Measurements from ENCODE around the gene SERPINA12. TPM values are rescaled to one million over a fixed set of nuclear protein-coding genes. Genes with fewer than 3 reads are reported as not detected.

SERPINA12 gene
- total and polyA plus RNA-seq, 2 experiments from 2014 or later = not detected

- Histone ChIP-seq H3K27me3 (no peaks in the 10 kb centered on the region), H3K9me3 (ENCODE audit: low read depth) (no peaks in the 10 kb centered on the region), H3K4me3 (no peak overlapping the region), H3K36me3 (no peaks in the 10 kb centered on the region), H3K4me1 (ENCODE audit: low read depth) (no peaks in the 10 kb centered on the region), H3K27ac (no peak overlapping the region)
- DNase-seq (ENCODE audit: low read depth in 1 of 2, low spot score in 1 of 2) = no peak
- TF ChIP-seq, protein P1, sequence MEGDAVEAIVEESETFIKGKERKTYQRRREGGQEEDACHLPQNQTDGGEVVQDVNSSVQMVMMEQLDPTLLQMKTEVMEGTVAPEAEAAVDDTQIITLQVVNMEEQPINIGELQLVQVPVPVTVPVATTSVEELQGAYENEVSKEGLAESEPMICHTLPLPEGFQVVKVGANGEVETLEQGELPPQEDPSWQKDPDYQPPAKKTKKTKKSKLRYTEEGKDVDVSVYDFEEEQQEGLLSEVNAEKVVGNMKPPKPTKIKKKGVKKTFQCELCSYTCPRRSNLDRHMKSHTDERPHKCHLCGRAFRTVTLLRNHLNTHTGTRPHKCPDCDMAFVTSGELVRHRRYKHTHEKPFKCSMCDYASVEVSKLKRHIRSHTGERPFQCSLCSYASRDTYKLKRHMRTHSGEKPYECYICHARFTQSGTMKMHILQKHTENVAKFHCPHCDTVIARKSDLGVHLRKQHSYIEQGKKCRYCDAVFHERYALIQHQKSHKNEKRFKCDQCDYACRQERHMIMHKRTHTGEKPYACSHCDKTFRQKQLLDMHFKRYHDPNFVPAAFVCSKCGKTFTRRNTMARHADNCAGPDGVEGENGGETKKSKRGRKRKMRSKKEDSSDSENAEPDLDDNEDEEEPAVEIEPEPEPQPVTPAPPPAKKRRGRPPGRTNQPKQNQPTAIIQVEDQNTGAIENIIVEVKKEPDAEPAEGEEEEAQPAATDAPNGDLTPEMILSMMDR (IDR thresholded peaks at IDR 0.05; ENCODE audit: low read depth, low read length) = no peak
Measured at GRCh38 chr14:94441130-94441529, 68.1 kb downstream of the SERPINA12 start.

DNA sequence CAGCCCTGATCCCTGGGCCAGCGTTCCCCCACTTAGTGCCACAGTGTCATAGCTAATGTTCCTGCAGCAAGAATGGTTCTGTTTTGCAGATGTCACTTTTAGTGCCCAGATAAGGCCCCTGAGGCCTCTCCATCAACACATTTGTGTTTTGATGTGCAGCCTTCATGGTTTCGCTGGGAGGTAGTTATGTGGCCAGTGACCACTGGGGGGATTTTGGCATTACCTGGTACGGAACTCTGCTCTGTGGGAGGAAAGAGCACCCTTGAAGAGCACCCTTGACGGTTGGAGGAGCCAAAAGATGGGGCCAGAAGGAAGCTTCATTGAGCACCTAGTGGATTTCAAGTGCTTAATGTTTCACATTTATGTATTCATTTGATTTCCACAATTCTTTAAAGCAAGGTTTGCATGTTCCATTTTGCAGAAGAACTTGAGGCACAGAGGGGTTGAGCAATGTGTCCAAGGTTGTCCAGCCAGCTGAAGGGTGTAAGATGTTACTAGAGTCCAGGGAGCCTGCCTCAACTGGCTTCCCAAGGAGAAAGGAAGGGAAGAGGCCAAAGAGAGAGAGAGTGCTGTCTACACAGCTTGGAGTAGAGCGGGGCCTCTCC, 69.7 kb downstream of the SERPINA12 start:
- no peaks in the 10 kb centered on the region for H3K36me3 ChIP-seq
- H3K27ac ChIP-seq = no peak overlapping the region
- no peak for DNase-seq (ENCODE audit: low read depth in 1 of 2, low spot score in 1 of 2)
- TF ChIP-seq, protein P1 (IDR thresholded peaks at IDR 0.05; ENCODE audit: low read depth, low read length) = no peak
- H3K9me3 ChIP-seq (ENCODE audit: low read depth) = no peaks in the 10 kb centered on the region
- H3K27me3 ChIP-seq = no peaks in the 10 kb centered on the region
- H3K4me3 ChIP-seq = no peak overlapping the region
- H3K4me1 ChIP-seq (ENCODE audit: low read depth) = no peaks in the 10 kb centered on the region

Other genes starting within 250 kb of the SERPINA12 start
- gene SERPINA10, start 216.2 kb downstream of the SERPINA12 start, total RNA-seq = not detected in 2 replicates
- 0.13 TPM in 1 of 2 replicates, not detected in the other for gene SERPINA10, start 216.2 kb downstream of the SERPINA12 start, polyA plus RNA-seq
- not detected in 2 replicates for gene SERPINA6, start 186.1 kb downstream of the SERPINA12 start, total RNA-seq
- 0.11 TPM in 1 of 2 replicates, not detected in the other for gene SERPINA6, start 186.1 kb downstream of the SERPINA12 start, polyA plus RNA-seq
- gene SERPINA2, start 142.8 kb downstream of the SERPINA12 start, total RNA-seq = not detected in 2 replicates
- not detected in 2 replicates for gene SERPINA2, start 142.8 kb downstream of the SERPINA12 start, polyA plus RNA-seq
- 0.69 TPM in 1 of 2 replicates, not detected in the other for gene SERPINA1, start 120.9 kb downstream of the SERPINA12 start, total RNA-seq
- 2.6 TPM in 1 of 2 replicates, not detected in the other for gene SERPINA1, start 120.9 kb downstream of the SERPINA12 start, polyA plus RNA-seq
- gene SERPINA11, start 56.7 kb downstream of the SERPINA12 start, total RNA-seq = not detected in 2 replicates
- gene SERPINA11, start 56.7 kb downstream of the SERPINA12 start, polyA plus RNA-seq = not detected in 2 replicates
- gene SERPINA9, start 33.3 kb downstream of the SERPINA12 start, total RNA-seq = not detected in 2 replicates
- not detected in 2 replicates for gene SERPINA9, start 33.3 kb downstream of the SERPINA12 start, polyA plus RNA-seq
- gene SERPINA4, start 52.0 kb upstream of the SERPINA12 start, total RNA-seq = not detected in 2 replicates
- not detected in 2 replicates for gene SERPINA4, start 52.0 kb upstream of the SERPINA12 start, polyA plus RNA-seq
- not detected in 2 replicates for gene SERPINA5, start 72.0 kb upstream of the SERPINA12 start, total RNA-seq
- gene SERPINA5, start 72.0 kb upstream of the SERPINA12 start, polyA plus RNA-seq = 0.56 TPM in 1 of 2 replicates, not detected in the other
- gene SERPINA3, start 102.9 kb upstream of the SERPINA12 start, total RNA-seq = not detected in 2 replicates
- 0.31 TPM in 1 of 2 replicates, not detected in the other for gene SERPINA3, start 102.9 kb upstream of the SERPINA12 start, polyA plus RNA-seq

All from cardiac muscle cell (in vitro differentiated cells and primary cell).